ENCODE data around the gene MECR. TPM values are rescaled to one million over a fixed set of nuclear protein-coding genes. Genes with fewer than 3 reads are reported as not detected.

Gene MECR
- polyA plus RNA-seq, 1 donor (not counting 4 experiments of a cell fraction or from before 2014, with no cell fraction given) = 20.7 TPM

GRCh38 chr1:29200906-29201594 lies 29.7 kb downstream of the MECR start:
- peaks cover 19 to 29% of the 10 kb centered on the region in 2 experiments for H3K36me3 ChIP-seq (ENCODE audit: control insufficient read depth in 2 of 2, extremely low read depth in 1 of 2, insufficient read depth in 2 of 2, low read length in 2 of 2)
- no peak for FAIRE-seq

GRCh38 chr1:29197993-29198392 lies 32.7 kb downstream of the MECR start:
- peaks cover 2% of the 10 kb centered on the region for H3K9me1 ChIP-seq (ENCODE audit: control insufficient read depth, extremely low read depth, insufficient read depth, low read length)
- H3K9ac ChIP-seq (ENCODE audit: control insufficient read depth, extremely low read depth, insufficient read depth, low read length) = no peak overlapping the region
- dilution Hi-C loops (cut with MboI; ENCODE audit: extremely low pct_ligation_motif_present, low sequenced_read_pairs) = no loop called here
- H3K27me3 ChIP-seq (ENCODE audit: control insufficient read depth, extremely low read depth, insufficient read depth, low read length) = no peaks in the 10 kb centered on the region
- no peak overlapping the region for H3K4me3 ChIP-seq (ENCODE audit: control insufficient read depth in 2 of 3, extremely low read depth in 1 of 3, insufficient read depth in 2 of 3, low read depth in 1 of 3, low read length in 3 of 3)
- no peaks in the 10 kb centered on the region for H4K20me1 ChIP-seq (ENCODE audit: control insufficient read depth, extremely low read depth, insufficient read depth, low read length)
- DNase-seq (ENCODE audit: low read depth, low spot score) = no peak
- H3K4me2 ChIP-seq (ENCODE audit: control insufficient read depth, extremely low read depth, insufficient read depth, low read depth, low read length) = no peak overlapping the region
- no peak overlapping the region for H3K27ac ChIP-seq (ENCODE audit: control insufficient read depth, insufficient read depth, low read length)
- H3K9me3 ChIP-seq (ENCODE audit: control insufficient read depth, low read depth, low read length) = no peaks in the 10 kb centered on the region
- TF ChIP-seq CTCF (optimal IDR thresholded peaks at IDR 0.05 in 1 of 3, IDR thresholded peaks at IDR 0.05 in 1 of 3, conservative IDR thresholded peaks at IDR 0.05 in 1 of 3; ENCODE audit: extremely low read depth in 1 of 3, insufficient read depth in 2 of 3, low read length in 3 of 3) = no peak
- no peak for TF ChIP-seq EZH2 (IDR thresholded peaks at IDR 0.05; ENCODE audit: low read length)
- peaks cover 14% of the 10 kb centered on the region for H3K4me1 ChIP-seq (ENCODE audit: control insufficient read depth, extremely low read depth, insufficient read depth, low read length)
- no peaks in the 10 kb centered on the region for H3K79me2 ChIP-seq (ENCODE audit: control insufficient read depth, insufficient read depth, low read length)
- H2AFZ ChIP-seq (ENCODE audit: control insufficient read depth, low read length) = no peak overlapping the region
- FAIRE-seq = no peak
- peaks cover 22 to 32% of the 10 kb centered on the region in 2 experiments for H3K36me3 ChIP-seq (ENCODE audit: control insufficient read depth in 2 of 2, extremely low read depth in 1 of 2, insufficient read depth in 2 of 2, low read length in 2 of 2)

More at GRCh38 chr1:29200906-29201594, 29.7 kb downstream of the MECR start:
- Histone ChIP-seq H3K79me2 (ENCODE audit: control insufficient read depth, insufficient read depth, low read length) (no peaks in the 10 kb centered on the region), H3K4me1 (ENCODE audit: control insufficient read depth, extremely low read depth, insufficient read depth, low read length) (peaks cover 14% of the 10 kb centered on the region), H2AFZ (ENCODE audit: control insufficient read depth, low read length) (no peak overlapping the region), H4K20me1 (ENCODE audit: control insufficient read depth, extremely low read depth, insufficient read depth, low read length) (no peaks in the 10 kb centered on the region), H3K4me2 (ENCODE audit: control insufficient read depth, extremely low read depth, insufficient read depth, low read depth, low read length) (no peak overlapping the region), H3K9me3 (ENCODE audit: control insufficient read depth, low read depth, low read length) (no peaks in the 10 kb centered on the region), H3K4me3 (ENCODE audit: control insufficient read depth in 2 of 3, extremely low read depth in 1 of 3, insufficient read depth in 2 of 3, low read depth in 1 of 3, low read length in 3 of 3) (no peak overlapping the region), H3K27me3 (ENCODE audit: control insufficient read depth, extremely low read depth, insufficient read depth, low read length) (no peaks in the 10 kb centered on the region), H3K9ac (ENCODE audit: control insufficient read depth, extremely low read depth, insufficient read depth, low read length) (no peak overlapping the region), H3K9me1 (ENCODE audit: control insufficient read depth, extremely low read depth, insufficient read depth, low read length) (peaks cover 2% of the 10 kb centered on the region), H3K27ac (ENCODE audit: control insufficient read depth, insufficient read depth, low read length) (no peak overlapping the region)
- no peak for DNase-seq (ENCODE audit: low read depth, low spot score)
- dilution Hi-C loops (cut with MboI; ENCODE audit: extremely low pct_ligation_motif_present, low sequenced_read_pairs) = no loop called here
- no peak for TF ChIP-seq EZH2 (IDR thresholded peaks at IDR 0.05; ENCODE audit: low read length)
- no peak for TF ChIP-seq CTCF (optimal IDR thresholded peaks at IDR 0.05 in 1 of 3, IDR thresholded peaks at IDR 0.05 in 1 of 3, conservative IDR thresholded peaks at IDR 0.05 in 1 of 3; ENCODE audit: extremely low read depth in 1 of 3, insufficient read depth in 2 of 3, low read length in 3 of 3)

Measured in keratinocyte (primary cell).